ENCODE data around the gene LYRM7.

Gene LYRM7

GRCh38 chr5:131223751-131224386 is 53.1 kb downstream of the LYRM7 start:
- no peak overlapping the region for H3K9ac ChIP-seq (ENCODE audit: low read depth, low read length, poor library complexity, severe bottlenecking)
- peaks cover 27% of the 10 kb centered on the region for H3K4me1 ChIP-seq (ENCODE audit: insufficient read depth, low read length, poor library complexity, severe bottlenecking)
- no peaks in the 10 kb centered on the region for H3K9me2 ChIP-seq (replicated peaks; ENCODE audit: low read depth, low read length)
- H3K4me2 ChIP-seq (ENCODE audit: low read depth, low read length, poor library complexity, severe bottlenecking), result peak overlapping the region; percentile 43
- H3K36me3 ChIP-seq (ENCODE audit: insufficient read depth, low read length), result no peaks in the 10 kb centered on the region
- peak overlapping the region; percentile 20 for H3K4me3 ChIP-seq (ENCODE audit: low read length, poor library complexity, severe bottlenecking)
- peaks cover 3% of the 10 kb centered on the region; the same call in 1 of the 2 replicates for H3K79me2 ChIP-seq (ENCODE audit: insufficient read depth, low read length)
- no peak for TF ChIP-seq EZH2phosphoT487 (IDR thresholded peaks at IDR 0.05; ENCODE audit: borderline replicate concordance)
- TF ChIP-seq CTCF (conservative IDR thresholded peaks at IDR 0.05; ENCODE audit: low read length), result no peak
- no peaks in the 10 kb centered on the region for H4K20me1 ChIP-seq (ENCODE audit: insufficient read depth, low read length, poor library complexity, severe bottlenecking)
- H3K27me3 ChIP-seq (ENCODE audit: insufficient read depth, low read length, poor library complexity, severe bottlenecking), result no peaks in the 10 kb centered on the region
- H3K9me3 ChIP-seq (ENCODE audit: insufficient read depth, low read depth, low read length), result no peaks in the 10 kb centered on the region
- H2AFZ ChIP-seq (ENCODE audit: low read length), result no peak overlapping the region
- H3F3A ChIP-seq (ENCODE audit: low read depth), result 0 out of 2 replicates have a peak, but pooled peaks cover 3% of the 10 kb centered on the region

- H3K4me2 ChIP-seq (ENCODE audit: low read depth, low read length, poor library complexity, severe bottlenecking), result peak overlapping the region; percentile 43
- H3K9me2 ChIP-seq (replicated peaks; ENCODE audit: low read depth, low read length), result no peaks in the 10 kb centered on the region
- peaks cover 27% of the 10 kb centered on the region for H3K4me1 ChIP-seq (ENCODE audit: insufficient read depth, low read length, poor library complexity, severe bottlenecking)
- 0 out of 2 replicates have a peak, but pooled peaks cover 3% of the 10 kb centered on the region for H3F3A ChIP-seq (ENCODE audit: low read depth)
- TF ChIP-seq EZH2phosphoT487 (IDR thresholded peaks at IDR 0.05; ENCODE audit: borderline replicate concordance) (no peak), CTCF (conservative IDR thresholded peaks at IDR 0.05; ENCODE audit: low read length) (no peak)
- H3K4me3 ChIP-seq (ENCODE audit: low read length, poor library complexity, severe bottlenecking), result peak overlapping the region; percentile 20
- H3K36me3 ChIP-seq (ENCODE audit: insufficient read depth, low read length), result no peaks in the 10 kb centered on the region
- H2AFZ ChIP-seq (ENCODE audit: low read length), result no peak overlapping the region
- H4K20me1 ChIP-seq (ENCODE audit: insufficient read depth, low read length, poor library complexity, severe bottlenecking), result no peaks in the 10 kb centered on the region
- H3K27me3 ChIP-seq (ENCODE audit: insufficient read depth, low read length, poor library complexity, severe bottlenecking), result no peaks in the 10 kb centered on the region
- H3K79me2 ChIP-seq (ENCODE audit: insufficient read depth, low read length), result peaks cover 3% of the 10 kb centered on the region; the same call in 1 of the 2 replicates
- H3K9me3 ChIP-seq (ENCODE audit: insufficient read depth, low read depth, low read length), result no peaks in the 10 kb centered on the region
- H3K9ac ChIP-seq (ENCODE audit: low read depth, low read length, poor library complexity, severe bottlenecking), result no peak overlapping the region
Observed at GRCh38 chr5:131224387-131225201, 53.9 kb downstream of the LYRM7 start.

- H3F3A ChIP-seq (ENCODE audit: low read depth), result 0 out of 2 replicates have a peak, but pooled peaks cover 3% of the 10 kb centered on the region
- TF ChIP-seq EZH2phosphoT487 (IDR thresholded peaks at IDR 0.05; ENCODE audit: borderline replicate concordance) (no peak), CTCF (conservative IDR thresholded peaks at IDR 0.05; ENCODE audit: low read length) (no peak)
- peaks cover 2% of the 10 kb centered on the region; the same call in 1 of the 2 replicates for H3K79me2 ChIP-seq (ENCODE audit: insufficient read depth, low read length)
Observed at GRCh38 chr5:131225282-131225974, 54.7 kb downstream of the LYRM7 start.

More at GRCh38 chr5:131225282-131225974, 54.7 kb downstream of the LYRM7 start:
- H3K9me2 ChIP-seq (replicated peaks; ENCODE audit: low read depth, low read length), result no peaks in the 10 kb centered on the region
- no peaks in the 10 kb centered on the region for H3K36me3 ChIP-seq (ENCODE audit: insufficient read depth, low read length)
- no peak overlapping the region for H3K4me3 ChIP-seq (ENCODE audit: low read length, poor library complexity, severe bottlenecking)
- H3K9me3 ChIP-seq (ENCODE audit: insufficient read depth, low read depth, low read length), result no peaks in the 10 kb centered on the region
- H3K27me3 ChIP-seq (ENCODE audit: insufficient read depth, low read length, poor library complexity, severe bottlenecking), result no peaks in the 10 kb centered on the region
- H2AFZ ChIP-seq (ENCODE audit: low read length), result no peak overlapping the region
- H4K20me1 ChIP-seq (ENCODE audit: insufficient read depth, low read length, poor library complexity, severe bottlenecking), result no peaks in the 10 kb centered on the region
- H3K4me2 ChIP-seq (ENCODE audit: low read depth, low read length, poor library complexity, severe bottlenecking), result no peak overlapping the region
- H3K9ac ChIP-seq (ENCODE audit: low read depth, low read length, poor library complexity, severe bottlenecking), result no peak overlapping the region
- H3K4me1 ChIP-seq (ENCODE audit: insufficient read depth, low read length, poor library complexity, severe bottlenecking), result peaks cover 32% of the 10 kb centered on the region

Data from Loucy (cell line).